GM13976 (cell line): Measurements from ENCODE around the gene SESN3.
A peak's percentile ranks its signal among the peaks of the same experiment; 100 is the strongest.
"Not testable (repeated sequence)": the region's sequence is repeated elsewhere in the genome, so short reads cannot be mapped to it uniquely, and the experiment has no call there.

Experiments used
- DNase-seq: peaks from one replicate; pipeline ENCODE4 v3.0.0; 2012; ENCODE audit warnings: low spot score
- in situ Hi-C: fragments of 300-500 bp; cut with MboI; formaldehyde crosslinking; loops from one replicate; pipeline ENCODE4 v1.12.0; 2022; ENCODE audit warnings: low sequenced_read_pairs, mixed read lengths, inconsistent platforms; ENCODE audit not compliant: unreplicated experiment
- TF ChIP-seq, protein P1 (sequence below): IDR thresholded peaks from 2 replicates; pipeline ENCODE4 v1.5.1; 2012; ENCODE audit warnings: borderline replicate concordance, mild to moderate bottlenecking; ENCODE audit not compliant: insufficient read depth; ENCODE audit errors: extremely low read depth, missing control alignments, control extremely low read depth

SESN3 gene

DNA sequence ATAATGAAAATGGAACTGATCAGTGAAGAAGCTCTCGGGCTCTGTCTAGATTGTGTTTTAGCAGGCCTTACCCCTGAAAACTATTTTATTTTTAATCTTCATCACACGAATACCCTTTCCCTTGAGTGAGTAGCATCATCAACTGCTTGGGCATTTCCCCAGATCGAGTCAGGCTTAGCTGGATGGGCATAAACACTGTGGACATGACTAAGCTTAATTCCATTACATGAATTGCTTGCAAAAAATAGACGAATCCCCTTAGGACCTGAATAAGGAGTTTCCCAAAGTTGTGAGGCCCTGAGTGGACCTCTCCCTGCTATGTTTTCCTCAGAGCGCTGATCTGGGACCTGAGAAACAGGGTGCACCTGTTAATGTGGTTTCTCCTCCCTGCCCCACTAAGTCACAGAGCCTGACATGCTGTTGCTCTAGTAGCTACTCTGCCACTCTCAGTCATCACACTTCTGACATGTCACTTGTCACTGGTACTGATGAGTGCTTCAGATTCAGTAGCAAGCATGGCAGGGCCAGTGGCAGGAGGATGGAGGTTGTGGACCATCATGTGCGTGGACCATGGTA, 87.8 kb downstream of the SESN3 start:
- no peak for DNase-seq
- in situ Hi-C loops = no loop called here
- TF ChIP-seq, protein P1, sequence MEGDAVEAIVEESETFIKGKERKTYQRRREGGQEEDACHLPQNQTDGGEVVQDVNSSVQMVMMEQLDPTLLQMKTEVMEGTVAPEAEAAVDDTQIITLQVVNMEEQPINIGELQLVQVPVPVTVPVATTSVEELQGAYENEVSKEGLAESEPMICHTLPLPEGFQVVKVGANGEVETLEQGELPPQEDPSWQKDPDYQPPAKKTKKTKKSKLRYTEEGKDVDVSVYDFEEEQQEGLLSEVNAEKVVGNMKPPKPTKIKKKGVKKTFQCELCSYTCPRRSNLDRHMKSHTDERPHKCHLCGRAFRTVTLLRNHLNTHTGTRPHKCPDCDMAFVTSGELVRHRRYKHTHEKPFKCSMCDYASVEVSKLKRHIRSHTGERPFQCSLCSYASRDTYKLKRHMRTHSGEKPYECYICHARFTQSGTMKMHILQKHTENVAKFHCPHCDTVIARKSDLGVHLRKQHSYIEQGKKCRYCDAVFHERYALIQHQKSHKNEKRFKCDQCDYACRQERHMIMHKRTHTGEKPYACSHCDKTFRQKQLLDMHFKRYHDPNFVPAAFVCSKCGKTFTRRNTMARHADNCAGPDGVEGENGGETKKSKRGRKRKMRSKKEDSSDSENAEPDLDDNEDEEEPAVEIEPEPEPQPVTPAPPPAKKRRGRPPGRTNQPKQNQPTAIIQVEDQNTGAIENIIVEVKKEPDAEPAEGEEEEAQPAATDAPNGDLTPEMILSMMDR = no peak

DNA sequence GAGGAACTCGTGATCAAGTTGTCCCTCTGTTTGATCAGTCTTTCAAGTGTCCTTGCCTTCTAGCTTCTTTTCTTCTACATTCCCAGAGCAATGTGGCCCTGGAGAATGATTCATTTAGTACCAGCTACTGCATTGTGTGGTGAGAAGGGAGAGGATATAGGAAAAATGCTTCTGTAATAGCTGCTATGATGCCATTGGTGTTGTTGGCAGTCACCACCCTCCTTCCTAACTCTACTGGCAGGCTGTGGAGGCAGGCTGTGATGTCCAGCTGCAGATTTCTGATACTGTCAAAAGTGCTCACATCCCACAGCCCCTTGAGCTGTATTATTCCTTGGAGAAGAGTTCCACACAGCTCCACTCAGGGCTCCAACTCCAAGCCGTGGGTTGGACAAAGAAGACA, 88.6 kb downstream of the SESN3 start:
- no peak for DNase-seq
- in situ Hi-C loops = no loop called here
- TF ChIP-seq, protein P1 = no peak

DNA sequence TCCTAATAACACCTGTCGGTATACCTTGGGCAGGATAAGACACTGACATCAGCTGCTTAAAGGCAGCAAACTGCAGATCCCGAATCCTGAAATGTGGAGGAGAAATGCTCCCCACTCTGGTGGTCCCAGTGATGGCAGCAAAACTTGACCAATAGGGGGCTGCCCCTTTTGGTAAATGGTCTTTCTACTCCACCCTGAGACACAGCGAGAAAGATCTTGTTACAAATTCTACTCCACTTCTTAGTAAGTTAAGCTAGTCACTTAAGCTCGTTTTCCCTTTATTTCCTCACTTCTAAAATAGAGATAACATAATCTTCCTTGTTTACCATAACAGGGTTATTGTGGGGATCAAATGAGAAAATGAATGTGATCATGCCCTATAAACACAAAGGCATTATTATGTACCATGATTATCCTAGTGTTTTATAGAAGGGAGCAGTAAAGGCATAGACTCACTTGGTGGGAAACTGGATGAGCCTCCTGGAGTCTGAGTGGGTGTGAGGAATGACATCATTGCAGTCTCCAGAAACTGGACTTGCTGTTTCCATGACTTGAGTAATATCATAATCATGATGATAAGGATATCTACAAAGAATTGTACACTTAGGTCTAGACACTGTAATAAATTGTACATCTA, 90.5 kb downstream of the SESN3 start:
- in situ Hi-C loops = no loop called here
- TF ChIP-seq, protein P1 = no peak
- no peak for DNase-seq

DNA sequence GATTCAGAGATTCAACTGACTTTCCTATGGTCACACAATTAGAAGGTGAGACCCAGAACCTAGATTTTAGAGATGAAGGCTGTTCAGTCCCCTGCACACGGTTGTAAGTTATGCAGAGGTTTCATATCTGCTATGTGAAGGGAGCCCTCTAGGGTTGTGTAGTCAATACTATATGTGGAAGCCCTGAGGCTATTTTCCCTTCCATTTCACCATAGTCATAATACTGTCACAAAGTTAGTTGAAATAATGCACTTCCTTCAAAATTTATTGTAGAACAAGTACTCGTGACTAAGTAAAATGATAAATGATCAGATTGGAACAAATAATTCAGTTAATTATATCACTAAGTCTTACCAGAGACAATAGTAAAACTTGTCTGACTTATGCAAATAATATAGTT, 92.6 kb downstream of the SESN3 start:
- TF ChIP-seq, protein P1 = peak; percentile 48
- DNase-seq = peak; percentile 55
- in situ Hi-C loops = loop anchor here (10.0 kb wide), 1 partner anchor 64 kb away; no protein-coding TSS in a partner anchor

DNA sequence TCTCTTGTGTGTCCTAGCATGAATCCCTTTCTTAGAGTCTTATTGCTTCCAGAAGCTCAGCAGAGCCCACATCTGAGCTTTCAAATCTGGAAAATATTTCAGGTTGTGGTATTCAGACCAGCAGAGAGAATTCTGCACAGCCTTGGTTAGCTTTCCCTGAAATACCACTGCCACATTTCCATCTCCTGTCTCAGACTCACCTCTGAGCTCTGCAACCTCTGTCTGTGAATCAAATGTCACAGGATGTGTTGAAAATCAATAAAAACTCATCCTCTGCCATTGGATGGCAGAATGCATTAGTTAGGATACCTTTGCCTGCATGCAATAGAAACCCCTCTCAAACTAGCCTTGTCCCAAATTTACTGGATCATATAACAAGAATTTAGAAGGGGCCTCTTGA, 93.7 kb downstream of the SESN3 start:
- in situ Hi-C loops = loop anchor here (10.0 kb wide), 1 partner anchor 62 kb away; no protein-coding TSS in a partner anchor

DNA sequence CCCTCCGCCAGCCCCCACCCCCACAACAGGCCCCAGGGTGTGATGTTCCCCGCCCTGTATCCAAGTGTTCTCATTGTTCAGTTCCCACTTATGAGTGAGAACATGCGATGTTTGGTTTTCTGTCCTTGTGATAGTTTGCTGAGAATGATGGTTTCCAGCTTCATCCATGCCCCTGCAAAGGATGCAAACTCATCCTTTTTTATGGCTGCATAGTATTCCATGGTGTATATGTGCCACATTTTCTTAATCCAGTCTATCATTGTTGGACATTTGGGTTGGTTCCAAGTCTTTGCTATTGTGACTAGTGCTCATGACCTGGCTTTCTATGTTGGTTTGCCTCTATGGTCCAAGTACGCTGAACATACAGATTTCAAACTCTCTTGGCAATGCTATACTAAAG, 94.3 kb downstream of the SESN3 start:
- DNase-seq = not testable (repeated sequence)
- in situ Hi-C loops = loop anchor here (10.0 kb wide), 1 partner anchor 62 kb away; no protein-coding TSS in a partner anchor

More for the DNA sequence above, 93.7 kb downstream of the SESN3 start:
- TF ChIP-seq, protein P1 = no peak
- no peak for DNase-seq

DNA sequence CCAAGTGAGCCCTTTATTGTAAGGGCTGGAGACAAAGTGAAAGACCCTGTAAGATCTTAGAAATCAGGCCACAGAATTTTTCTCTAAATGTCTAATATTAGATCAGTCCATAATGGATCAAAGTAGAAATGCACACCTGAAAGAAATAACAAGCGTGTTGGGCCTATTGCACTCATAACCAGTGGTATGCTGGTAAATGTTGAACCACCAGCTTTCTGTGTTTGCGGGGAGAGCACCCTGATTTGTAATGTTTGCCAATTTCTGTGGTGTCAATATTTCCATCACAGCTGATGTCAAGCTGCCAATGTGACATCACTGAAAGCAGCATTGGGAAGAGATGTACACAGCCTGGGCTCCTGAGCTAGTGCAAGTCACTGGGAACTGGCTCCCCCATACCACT, 95.1 kb downstream of the SESN3 start:
- TF ChIP-seq, protein P1 = no peak
- no peak for DNase-seq
- in situ Hi-C loops = loop anchor here (10.0 kb wide), 1 partner anchor 61 kb away; no protein-coding TSS in a partner anchor
